Testis (tissue), 3 donors: ENCODE data around the gene CAMKK1. TPM values are rescaled to one million over a fixed set of nuclear protein-coding genes. Genes with fewer than 3 reads are reported as not detected.

Experiments used
- DNase-seq: peaks from one replicate; pipeline ENCODE4 v3.0.0-alpha.2; 2019
- H3K27ac ChIP-seq, 2 donors: fragments of 200-600 bp; sonication (generic); one replicate each; pipeline ENCODE4 v1.5.1; 2019
- H3K27me3 ChIP-seq: fragments of 200-600 bp; sonication (generic); one replicate; pipeline ENCODE4 v1.5.1; 2019
- H3K36me3 ChIP-seq: fragments of 200-600 bp; sonication (generic); one replicate; pipeline ENCODE4 v1.5.1; 2017; ENCODE audit warnings: low read depth; ENCODE audit errors: missing control alignments
- H3K4me1 ChIP-seq: fragments of 200-600 bp; sonication (generic); one replicate; pipeline ENCODE4 v1.5.1; 2019
- H3K4me3 ChIP-seq, 2 donors: fragments of 200-600 bp; sonication (generic); one replicate each; pipeline ENCODE4 v1.5.1; 2017 to 2019
- H3K9me3 ChIP-seq: fragments of 200-600 bp; sonication (generic); one replicate; pipeline ENCODE4 v1.5.1; 2017
- CTCF ChIP-seq, 3 experiments: fragments of 450-650 bp in 2 of 3; fragments of 200-600 bp in 1 of 3; sonication (generic) in 1 of 3; IDR thresholded peaks; one replicate each; pipeline ENCODE4 v1.5.1; 2016 to 2019; ENCODE audit warnings: antibody characterized with exemption in 3 of 3, mild to moderate bottlenecking in 2 of 3, moderate library complexity in 1 of 3
- POLR2A ChIP-seq: fragments of 450-650 bp; IDR thresholded peaks from one replicate; pipeline ENCODE4 v1.6.1; 2017; ENCODE audit warnings: antibody characterized with exemption, mild to moderate bottlenecking, moderate library complexity
- WGBS, 2 donors: methylation state at CpG; one replicate each; pipeline ENCODE4 v1.1.5; 2018; 5-methylcytosine and 5-hydroxymethylcytosine counted together
- intact Hi-C: fragments of 100-400 bp; cut with DNase I; formaldehyde crosslinking; loops from one replicate; pipeline ENCODE4 v1.15.1; 2023; ENCODE audit warnings: low total_unique reads
- polyA plus RNA-seq: library from polyadenylated mRNA; stranded (reverse); fragments of 350-450 nt; fragmentation: Illumina TruSeq; extraction: RNeasy Lipid Tissue Mini Kit (QIAGEN cat#74804); gene quantifications from one replicate; pipeline ENCODE4 v1.2.3, GENCODE V29; 2014; ENCODE audit warnings: low read depth, low replicate concordance; ENCODE audit not compliant: insufficient read depth
- total RNA-seq, 2 donors: library from RNA; depleted of rRNA; stranded (reverse); fragments of >200 nt; gene quantifications; one replicate each; pipeline ENCODE4 v1.2.3, GENCODE V29; 2016

CAMKK1 gene
- total and polyA plus RNA-seq, 3 donors from 2014 or later, result 18.5 to 21.6 (median 19.7) TPM

GRCh38 chr17:3852561-3852960, 40.3 kb downstream of the CAMKK1 start:
- Histone ChIP-seq H3K4me1 (no peaks in the 10 kb centered on the region), H3K27me3 (no peaks in the 10 kb centered on the region), H3K4me3 (no peak overlapping the region), H3K36me3 (no peaks in the 10 kb centered on the region), H3K9me3 (no peaks in the 10 kb centered on the region), H3K27ac (no peak overlapping the region)
- no peak for DNase-seq
- TF ChIP-seq POLR2A (no peak), CTCF (IDR thresholded peaks at IDR 0.05) (no peak)
- intact Hi-C loops, result no loop called here
- 84 to 87% methylated on average over 10 of the region's 10 CpGs for WGBS, 2 donors

GRCh38 chr17:3851461-3852100, 41.3 kb downstream of the CAMKK1 start:
- 83 to 91% methylated on average over 23 to 24 of the region's 24 CpGs for WGBS, 2 donors
- no peak overlapping the region for H3K27ac ChIP-seq
- no peaks in the 10 kb centered on the region for H3K4me1 ChIP-seq
- no peak overlapping the region for H3K4me3 ChIP-seq
- no peaks in the 10 kb centered on the region for H3K27me3 ChIP-seq
- TF ChIP-seq CTCF (IDR thresholded peaks at IDR 0.05), result no peak
- TF ChIP-seq POLR2A, result no peak
- no peaks in the 10 kb centered on the region for H3K36me3 ChIP-seq
- intact Hi-C loops, result no loop called here
- no peaks in the 10 kb centered on the region for H3K9me3 ChIP-seq
- no peak for DNase-seq

GRCh38 chr17:3848229-3848835, 44.5 kb downstream of the CAMKK1 start:
- Histone ChIP-seq H3K27ac (no peak overlapping the region), H3K4me1 (peaks cover 7% of the 10 kb centered on the region), H3K4me3 (no peak overlapping the region), H3K9me3 (no peaks in the 10 kb centered on the region), H3K36me3 (no peaks in the 10 kb centered on the region), H3K27me3 (no peaks in the 10 kb centered on the region)
- 81 to 82% methylated on average over 7 to 9 of the region's 9 CpGs for WGBS, 2 donors
- intact Hi-C loops, result no loop called here
- DNase-seq, result no peak
- TF ChIP-seq CTCF (IDR thresholded peaks at IDR 0.05) (no peak), POLR2A (no peak)

GRCh38 chr17:3847165-3847670, 45.6 kb downstream of the CAMKK1 start:
- Histone ChIP-seq H3K9me3 (no peaks in the 10 kb centered on the region), H3K27me3 (no peaks in the 10 kb centered on the region), H3K27ac (no peak overlapping the region), H3K36me3 (no peaks in the 10 kb centered on the region), H3K4me3 (no peak overlapping the region), H3K4me1 (peaks cover 7% of the 10 kb centered on the region)
- no peak for TF ChIP-seq POLR2A
- TF ChIP-seq CTCF (IDR thresholded peaks at IDR 0.05), result no peak
- no peak for DNase-seq
- 79 to 92% methylated on average over 9 of the region's 9 CpGs for WGBS, 2 donors
- intact Hi-C loops, result no loop called here
